Neural progenitor cell (in vitro differentiated cells): ENCODE data around the gene GLOD4. TPM values are rescaled to one million over a fixed set of nuclear protein-coding genes. Genes with fewer than 3 reads are reported as not detected.
A peak's percentile ranks its signal among the peaks of the same experiment; 100 is the strongest.
"Not testable (repeated sequence)": the region's sequence is repeated elsewhere in the genome, so short reads cannot be mapped to it uniquely, and the experiment has no call there.

ENCODE experiments used
- DNase-seq: peaks from one replicate; pipeline ENCODE4 v3.0.0-alpha.2; 2016; ENCODE audit warnings: low spot score
- H2AFZ ChIP-seq: fragments of 200-600 bp; sonication (generic); replicated peaks from 2 replicates; pipeline ENCODE4 v1.6.1; 2016; ENCODE audit warnings: antibody characterized with exemption
- H3F3A ChIP-seq: fragments of 200-600 bp; sonication (generic); 2 replicates; pipeline ENCODE4 v1.6.1; 2016; ENCODE audit warnings: antibody characterized with exemption, low read depth
- H3K27ac ChIP-seq: fragments of 200-600 bp; sonication (generic); 2 replicates; pipeline ENCODE4 v1.5.1; 2016; ENCODE audit warnings: mild to moderate bottlenecking
- H3K27me3 ChIP-seq: fragments of 200-600 bp; sonication (generic); 2 replicates; pipeline ENCODE4 v1.6.1; 2016; ENCODE audit warnings: mild to moderate bottlenecking, moderate library complexity
- H3K36me3 ChIP-seq: fragments of 200-600 bp; sonication (generic); 2 replicates; pipeline ENCODE4 v1.5.1; 2016
- H3K4me1 ChIP-seq: fragments of 200-600 bp; sonication (generic); 2 replicates; pipeline ENCODE4 v1.6.1; 2016; ENCODE audit warnings: mixed run types
- H3K4me2 ChIP-seq: fragments of 200-600 bp; sonication (generic); 2 replicates; pipeline ENCODE4 v1.6.1; 2016
- H3K4me3 ChIP-seq: fragments of 200-600 bp; sonication (generic); 2 replicates; pipeline ENCODE4 v1.5.1; 2016
- H3K79me2 ChIP-seq: fragments of 200-600 bp; sonication (generic); 2 replicates; pipeline ENCODE4 v1.6.1; 2016; ENCODE audit warnings: low read depth
- H3K9ac ChIP-seq: fragments of 200-600 bp; sonication (generic); 2 replicates; pipeline ENCODE4 v1.6.1; 2016
- H3K9me3 ChIP-seq: fragments of 200-600 bp; sonication (generic); 2 replicates; pipeline ENCODE4 v1.5.1; 2016; ENCODE audit warnings: low read depth
- H4K20me1 ChIP-seq: fragments of 200-600 bp; sonication (generic); 2 replicates; pipeline ENCODE4 v1.6.1; 2016; ENCODE audit warnings: low read depth
- H3K27ac Mint-ChIP-seq: 3 replicates; pipeline ENCODE4 v1.8.0; 2021; ENCODE audit warnings: mixed read lengths
- H3K27me3 Mint-ChIP-seq: 2 replicates; pipeline ENCODE4 v1.8.0; 2022; ENCODE audit warnings: low read depth, mild to moderate bottlenecking, inconsistent platforms, moderate library complexity, mixed read lengths; ENCODE audit not compliant: insufficient read depth
- H3K36me3 Mint-ChIP-seq: 3 replicates; pipeline ENCODE4 v1.8.0; 2021; ENCODE audit warnings: mixed read lengths
- H3K4me1 Mint-ChIP-seq: 3 replicates; pipeline ENCODE4 v1.8.0; 2021; ENCODE audit warnings: mixed read lengths
- H3K4me3 Mint-ChIP-seq: 3 replicates; pipeline ENCODE4 v1.8.0; 2021; ENCODE audit warnings: mild to moderate bottlenecking, moderate library complexity, mixed read lengths
- H3K9me3 Mint-ChIP-seq: 3 replicates; pipeline ENCODE4 v1.8.0; 2020; ENCODE audit warnings: mixed read lengths
- EZH2 ChIP-seq: fragments of 200-600 bp; sonication (generic); IDR thresholded peaks from 2 replicates; pipeline ENCODE4 v1.6.1; 2017; ENCODE audit warnings: antibody characterized with exemption, mild to moderate bottlenecking, moderate library complexity
- EZH2phosphoT487 ChIP-seq: fragments of 200-600 bp; sonication (generic); IDR thresholded peaks from 2 replicates; pipeline ENCODE4 v1.6.1; 2017; ENCODE audit warnings: antibody characterized with exemption
- total RNA-seq: library from RNA; depleted of rRNA; stranded (reverse); fragments of >200 nt; gene quantifications from 2 replicates; pipeline ENCODE4 v1.2.3, GENCODE V29; 2015; ENCODE audit warnings: low replicate concordance
- TF ChIP-seq, protein P1 (sequence below): fragments of 200-600 bp; sonication (generic); IDR thresholded peaks from 2 replicates; pipeline ENCODE4 v1.5.1; 2017; ENCODE audit warnings: antibody characterized with exemption, mild to moderate bottlenecking

Gene GLOD4
- total RNA-seq, 1 donor from 2014 or later, result 309 TPM

- no peaks in the 10 kb centered on the region for H3K36me3 ChIP-seq
- H3K27ac ChIP-seq, result no peak overlapping the region
- H3F3A ChIP-seq, result peaks cover 21% of the 10 kb centered on the region
- Mint-ChIP-seq H3K36me3 (peaks cover 52% of the 10 kb centered on the region), H3K27me3 (peaks cover 9% of the 10 kb centered on the region), H3K9me3 (peaks cover 24% of the 10 kb centered on the region), H3K4me3 (peak overlapping the region; percentile 96), H3K27ac (no peak overlapping the region), H3K4me1 (peaks cover 23% of the 10 kb centered on the region)
- peaks cover 56% of the 10 kb centered on the region for H3K79me2 ChIP-seq
- no peak overlapping the region for H3K9ac ChIP-seq
- H4K20me1 ChIP-seq, result peaks cover 11% of the 10 kb centered on the region
- H2AFZ ChIP-seq, result no peak overlapping the region
- H3K4me1 ChIP-seq, result peaks cover 13% of the 10 kb centered on the region
- DNase-seq, result no peak
- no peak for TF ChIP-seq EZH2phosphoT487
- TF ChIP-seq, protein P1, sequence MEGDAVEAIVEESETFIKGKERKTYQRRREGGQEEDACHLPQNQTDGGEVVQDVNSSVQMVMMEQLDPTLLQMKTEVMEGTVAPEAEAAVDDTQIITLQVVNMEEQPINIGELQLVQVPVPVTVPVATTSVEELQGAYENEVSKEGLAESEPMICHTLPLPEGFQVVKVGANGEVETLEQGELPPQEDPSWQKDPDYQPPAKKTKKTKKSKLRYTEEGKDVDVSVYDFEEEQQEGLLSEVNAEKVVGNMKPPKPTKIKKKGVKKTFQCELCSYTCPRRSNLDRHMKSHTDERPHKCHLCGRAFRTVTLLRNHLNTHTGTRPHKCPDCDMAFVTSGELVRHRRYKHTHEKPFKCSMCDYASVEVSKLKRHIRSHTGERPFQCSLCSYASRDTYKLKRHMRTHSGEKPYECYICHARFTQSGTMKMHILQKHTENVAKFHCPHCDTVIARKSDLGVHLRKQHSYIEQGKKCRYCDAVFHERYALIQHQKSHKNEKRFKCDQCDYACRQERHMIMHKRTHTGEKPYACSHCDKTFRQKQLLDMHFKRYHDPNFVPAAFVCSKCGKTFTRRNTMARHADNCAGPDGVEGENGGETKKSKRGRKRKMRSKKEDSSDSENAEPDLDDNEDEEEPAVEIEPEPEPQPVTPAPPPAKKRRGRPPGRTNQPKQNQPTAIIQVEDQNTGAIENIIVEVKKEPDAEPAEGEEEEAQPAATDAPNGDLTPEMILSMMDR, result no peak
- no peak for TF ChIP-seq EZH2
- H3K9me3 ChIP-seq, result no peaks in the 10 kb centered on the region
- H3K27me3 ChIP-seq, result no peaks in the 10 kb centered on the region
- H3K4me2 ChIP-seq, result peak overlapping the region; percentile 99
- H3K4me3 ChIP-seq, result peak overlapping the region; percentile 64
Measured at GRCh38 chr17:750431-751037, 31.5 kb downstream of the GLOD4 start.

DNA sequence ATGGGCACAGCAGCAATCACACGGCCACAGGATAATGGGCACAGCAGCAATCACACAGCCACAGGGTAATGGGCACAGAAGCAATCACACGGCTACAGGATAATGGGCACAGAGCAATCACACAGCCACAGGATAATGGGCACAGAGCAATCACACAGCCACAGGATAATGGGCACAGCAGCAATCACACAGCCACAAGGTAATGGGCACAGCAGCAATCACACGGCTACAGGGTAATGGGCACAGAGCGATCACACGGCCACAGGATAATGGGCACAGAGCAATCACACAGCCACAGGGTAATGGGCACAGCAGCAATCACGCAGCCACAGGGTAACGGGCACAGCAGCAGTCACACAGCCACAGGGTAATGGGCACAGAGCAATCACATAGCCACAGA, 32.7 kb downstream of the GLOD4 start:
- H3K9ac ChIP-seq, H3K27ac ChIP-seq, H3K4me3 Mint-ChIP-seq, DNase-seq, H2AFZ ChIP-seq, H3K4me2 ChIP-seq, H3K27me3 ChIP-seq, H3K27me3 Mint-ChIP-seq, H3K27ac Mint-ChIP-seq, H3K9me3 ChIP-seq, H3K36me3 ChIP-seq, H3K4me3 ChIP-seq: not testable (repeated sequence)
- peaks cover 21% of the 10 kb centered on the region for H4K20me1 ChIP-seq
- peaks cover 10% of the 10 kb centered on the region for H3F3A ChIP-seq
- Mint-ChIP-seq H3K9me3 (peaks cover 24% of the 10 kb centered on the region), H3K36me3 (peaks cover 50% of the 10 kb centered on the region), H3K4me1 (peaks cover 21% of the 10 kb centered on the region)
- peaks cover 68% of the 10 kb centered on the region for H3K79me2 ChIP-seq
- peaks cover 12% of the 10 kb centered on the region for H3K4me1 ChIP-seq

DNA sequence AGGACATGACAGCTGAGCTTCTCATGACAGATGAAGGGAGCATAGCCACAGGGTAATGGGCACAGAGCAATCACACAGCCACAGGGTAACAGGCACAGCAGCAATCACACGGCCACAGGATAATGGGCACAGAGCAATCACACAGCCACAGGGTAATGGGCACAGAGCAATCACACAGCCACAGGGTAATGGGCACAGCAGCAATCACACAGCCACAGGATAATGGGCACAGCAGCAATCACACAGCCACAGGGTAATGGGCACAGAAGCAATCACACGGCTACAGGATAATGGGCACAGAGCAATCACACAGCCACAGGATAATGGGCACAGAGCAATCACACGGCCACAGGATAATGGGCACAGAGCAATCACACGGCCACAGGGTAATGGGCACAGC, 33.5 kb downstream of the GLOD4 start:
- not testable (repeated sequence) for DNase-seq, H3K27me3 ChIP-seq, H3F3A ChIP-seq, H3K27ac ChIP-seq, H3K27ac Mint-ChIP-seq, H3K4me3 ChIP-seq, H3K9me3 ChIP-seq, H2AFZ ChIP-seq, H3K4me2 ChIP-seq, H3K9ac ChIP-seq, H3K4me3 Mint-ChIP-seq, H3K36me3 ChIP-seq, H3K27me3 Mint-ChIP-seq
- Mint-ChIP-seq H3K36me3 (peaks cover 53% of the 10 kb centered on the region), H3K9me3 (peaks cover 24% of the 10 kb centered on the region), H3K4me1 (peaks cover 19% of the 10 kb centered on the region)
- peaks cover 25% of the 10 kb centered on the region for H4K20me1 ChIP-seq
- peaks cover 75% of the 10 kb centered on the region for H3K79me2 ChIP-seq
- peaks cover 12% of the 10 kb centered on the region for H3K4me1 ChIP-seq

DNA sequence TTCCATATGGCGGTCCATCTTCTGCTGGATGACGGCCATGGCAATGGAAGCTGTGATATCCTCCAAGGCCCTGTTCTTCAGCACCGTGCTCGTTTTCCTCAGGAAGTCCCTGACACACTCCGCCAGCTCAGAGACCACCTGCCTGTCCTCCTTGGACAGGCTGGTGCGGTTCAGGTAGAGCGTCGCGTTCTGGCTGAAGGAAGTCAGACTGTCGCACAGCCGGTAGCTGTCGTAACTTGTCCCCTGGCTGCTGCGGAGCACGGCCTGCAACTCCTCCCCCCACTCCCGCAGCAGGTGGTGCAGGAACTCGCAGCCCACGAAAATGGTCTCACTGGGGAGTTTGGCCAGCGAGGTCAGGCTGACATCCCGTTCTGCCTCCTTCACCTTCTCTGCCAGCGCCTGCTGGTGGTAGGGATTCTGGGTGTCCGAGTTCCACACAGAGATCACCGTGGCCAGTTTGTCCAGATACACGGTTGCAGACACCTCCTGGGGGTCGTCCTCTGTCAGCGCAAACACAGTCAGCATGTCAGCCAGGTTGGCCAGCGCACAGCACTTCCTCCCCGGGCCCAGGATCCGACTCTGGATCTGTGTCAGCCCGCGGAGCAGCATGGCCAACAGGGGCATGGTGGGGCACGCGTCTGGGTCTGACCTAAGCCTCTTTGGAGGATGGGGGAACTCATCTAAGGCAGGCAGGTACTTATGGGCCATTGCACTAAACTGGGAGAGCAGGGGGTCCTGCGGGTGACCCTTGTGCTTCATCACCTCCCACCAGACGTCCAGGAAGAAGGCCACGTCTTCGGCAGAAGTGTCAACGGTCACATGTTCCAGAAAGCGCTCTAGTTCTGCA, 35.1 kb downstream of the GLOD4 start:
- H2AFZ ChIP-seq, result no peak overlapping the region
- no peaks in the 10 kb centered on the region for H3K9me3 ChIP-seq
- H3K27ac Mint-ChIP-seq, result no peak overlapping the region
- DNase-seq, result no peak
- H3K27me3 Mint-ChIP-seq, result peaks cover 5% of the 10 kb centered on the region
- peaks cover 24% of the 10 kb centered on the region for H3K9me3 Mint-ChIP-seq
- no peak for TF ChIP-seq EZH2
- TF ChIP-seq, protein P1, result no peak
- TF ChIP-seq EZH2phosphoT487, result no peak
- no peak overlapping the region for H3K4me3 ChIP-seq
- no peaks in the 10 kb centered on the region for H3F3A ChIP-seq
- H3K36me3 Mint-ChIP-seq, result peaks cover 64% of the 10 kb centered on the region
- H3K9ac ChIP-seq, result no peak overlapping the region
- H3K36me3 ChIP-seq, result peaks cover 6% of the 10 kb centered on the region
- H3K4me2 ChIP-seq, result no peak overlapping the region
- H3K4me3 Mint-ChIP-seq, result no peak overlapping the region
- H3K4me1 Mint-ChIP-seq, result peaks cover 16% of the 10 kb centered on the region
- no peak overlapping the region for H3K27ac ChIP-seq
- peaks cover 78% of the 10 kb centered on the region for H3K79me2 ChIP-seq
- H3K4me1 ChIP-seq, result peaks cover 12% of the 10 kb centered on the region
- H4K20me1 ChIP-seq, result peaks cover 40% of the 10 kb centered on the region
- no peaks in the 10 kb centered on the region for H3K27me3 ChIP-seq
